Measurements from ENCODE around the gene TMEM151B.
A peak's percentile ranks its signal among the peaks of the same experiment; 100 is the strongest.
"Not testable (repeated sequence)": the region's sequence is repeated elsewhere in the genome, so short reads cannot be mapped to it uniquely, and the experiment has no call there.

The TMEM151B gene

GRCh38 chr6:44312901-44313788, 42.9 kb downstream of the TMEM151B start, which contains the start of gene AARS2:
AARS2 (minus strand) TSS chr6:44313347; CDS start chr6:44313323, 24 bp downstream.
- DNase-seq (ENCODE audit: insufficient read length, low spot score) = peak; percentile 95
- peak; percentile 97 for TF ChIP-seq POLR2A (IDR thresholded peaks at IDR 0.05; ENCODE audit: low read depth, low read length)
- peak; percentile 30 for FAIRE-seq

DNA sequence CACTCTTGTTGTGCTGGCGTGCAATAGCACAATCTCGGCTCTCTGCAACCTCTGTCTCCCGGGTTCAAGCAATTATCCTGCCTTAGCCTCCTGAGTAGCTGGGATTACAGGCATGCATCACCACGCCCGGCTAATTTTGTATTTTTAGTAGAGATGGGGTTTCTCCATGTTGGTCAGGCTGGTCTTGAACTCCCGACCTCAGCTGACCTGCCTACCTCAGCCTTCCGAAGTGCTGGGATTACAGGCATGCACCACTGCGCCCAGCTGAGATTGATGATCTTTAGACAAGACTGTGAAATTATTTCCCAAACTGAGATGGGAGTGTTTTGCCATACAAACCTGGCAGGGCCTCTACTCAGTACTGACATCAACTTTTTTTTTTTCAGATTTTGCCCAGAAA, 44.4 kb downstream of the TMEM151B start:
- not testable (repeated sequence) for FAIRE-seq; DNase-seq (ENCODE audit: insufficient read length, low spot score)

DNA sequence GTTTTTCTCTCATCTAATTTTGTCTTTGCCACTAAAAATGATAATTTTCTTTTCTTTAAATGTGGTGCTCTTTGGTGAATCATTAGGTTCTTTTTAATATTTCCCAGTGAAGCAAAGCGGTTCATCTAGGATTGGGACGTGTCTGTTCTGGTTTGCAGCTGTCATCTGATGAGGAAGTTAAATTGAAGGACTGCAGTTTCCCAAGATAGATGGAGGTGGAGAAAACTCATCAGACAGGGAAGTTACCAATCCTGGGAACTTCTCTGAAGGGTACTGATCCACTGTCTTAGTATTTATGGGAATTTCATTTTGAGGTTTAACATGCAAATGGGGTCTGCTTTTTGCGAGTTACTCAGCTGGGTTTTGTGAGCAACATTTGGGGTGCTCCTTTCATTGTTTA, 45.3 kb downstream of the TMEM151B start:
- TF ChIP-seq POLR2A (IDR thresholded peaks at IDR 0.05; ENCODE audit: low read depth, low read length) = no peak
- FAIRE-seq (no peak), DNase-seq (ENCODE audit: insufficient read length, low spot score) (no peak)

DNA sequence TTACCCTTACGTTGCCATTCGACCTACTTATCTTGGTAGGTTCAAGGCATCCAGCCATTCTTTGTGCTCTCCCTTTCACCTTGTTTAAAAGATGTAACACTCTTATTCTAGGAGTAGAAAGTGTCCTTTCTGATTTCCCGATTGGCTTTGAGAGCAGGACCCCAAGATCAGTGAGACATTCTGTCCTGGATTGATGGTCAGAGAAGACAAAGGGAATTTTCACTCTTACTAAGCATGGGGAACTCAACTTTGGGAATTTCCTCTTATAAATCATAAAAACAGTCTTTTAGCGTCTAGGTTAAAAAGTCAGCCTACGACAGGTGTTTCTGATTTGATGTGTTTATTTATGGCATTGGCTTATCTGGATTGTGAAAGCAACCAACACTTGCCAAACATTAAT, 45.7 kb downstream of the TMEM151B start:
- FAIRE-seq (no peak), DNase-seq (ENCODE audit: insufficient read length, low spot score) (no peak)
- no peak for TF ChIP-seq POLR2A (IDR thresholded peaks at IDR 0.05; ENCODE audit: low read depth, low read length)

- TF ChIP-seq POLR2A (IDR thresholded peaks at IDR 0.05; ENCODE audit: low read depth, low read length) = no peak
- FAIRE-seq = no peak
- DNase-seq (ENCODE audit: insufficient read length, low spot score) = no peak
These were observed 46.2 kb downstream of the TMEM151B start for GRCh38 chr6:44316481-44316880.

DNA sequence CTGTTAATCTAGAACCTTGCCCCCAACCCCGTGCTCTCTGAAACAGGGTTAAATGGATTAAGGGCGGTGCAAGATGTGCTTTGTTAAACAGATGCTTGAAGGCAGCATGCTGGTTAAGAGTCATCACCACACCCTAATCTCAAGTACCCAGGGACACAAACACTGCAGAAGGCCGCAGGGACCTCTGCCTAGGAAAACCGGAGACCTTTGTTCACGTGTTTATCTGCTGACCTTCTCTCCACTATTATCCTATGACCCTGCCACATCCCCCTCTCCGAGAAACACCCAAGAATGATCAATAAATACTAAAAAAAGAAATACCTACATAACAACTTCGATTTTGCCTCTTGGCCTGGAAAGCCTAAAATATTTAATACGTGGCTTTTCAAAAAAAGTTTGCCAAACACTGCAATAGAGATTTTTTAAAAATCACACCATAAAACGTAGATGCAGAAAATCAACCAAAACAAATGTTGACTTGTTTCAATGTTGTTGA, 46.9 kb downstream of the TMEM151B start:
- not testable (repeated sequence) for FAIRE-seq; DNase-seq (ENCODE audit: insufficient read length, low spot score)

- DNase-seq (ENCODE audit: insufficient read length, low spot score) (no peak), FAIRE-seq (no peak)
- TF ChIP-seq POLR2A (IDR thresholded peaks at IDR 0.05; ENCODE audit: low read depth, low read length) = no peak
These were observed 51.0 kb downstream of the TMEM151B start for GRCh38 chr6:44321210-44321609.

GRCh38 chr6:44327096-44327495, 56.8 kb downstream of the TMEM151B start:
- no peak for TF ChIP-seq POLR2A (IDR thresholded peaks at IDR 0.05; ENCODE audit: low read depth, low read length)
- DNase-seq (ENCODE audit: insufficient read length, low spot score) (no peak), FAIRE-seq (no peak)

GRCh38 chr6:44327760-44328159, 57.5 kb downstream of the TMEM151B start:
- FAIRE-seq = no peak
- no peak for TF ChIP-seq POLR2A (IDR thresholded peaks at IDR 0.05; ENCODE audit: low read depth, low read length)
- no peak for DNase-seq (ENCODE audit: insufficient read length, low spot score)

DNA sequence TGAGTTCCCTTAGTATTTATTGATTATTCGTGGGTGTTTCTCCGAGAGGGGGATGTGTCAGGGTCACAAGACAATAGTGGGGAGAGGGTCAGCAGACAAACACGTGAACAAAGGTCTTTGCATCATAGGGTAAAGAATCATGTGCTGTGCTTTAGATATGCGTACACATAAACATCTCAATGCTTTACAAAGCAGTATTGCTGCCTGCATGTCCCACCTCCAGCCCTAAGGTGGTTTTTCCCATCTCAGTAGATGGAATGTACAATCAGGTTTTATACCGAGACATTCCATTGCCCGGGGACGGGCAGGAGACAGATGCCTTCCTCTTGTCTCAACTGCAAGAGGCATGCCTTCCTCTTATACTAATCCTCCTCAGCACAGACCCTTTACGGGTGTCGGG, 58.0 kb downstream of the TMEM151B start:
- FAIRE-seq = not testable (repeated sequence)

GRCh38 chr6:44329858-44330257, 59.6 kb downstream of the TMEM151B start:
- no peak for TF ChIP-seq POLR2A (IDR thresholded peaks at IDR 0.05; ENCODE audit: low read depth, low read length)
- FAIRE-seq (no peak), DNase-seq (ENCODE audit: insufficient read length, low spot score) (no peak)

More for the DNA sequence above, 58.0 kb downstream of the TMEM151B start:
- not testable (repeated sequence) for DNase-seq (ENCODE audit: insufficient read length, low spot score)

DNA sequence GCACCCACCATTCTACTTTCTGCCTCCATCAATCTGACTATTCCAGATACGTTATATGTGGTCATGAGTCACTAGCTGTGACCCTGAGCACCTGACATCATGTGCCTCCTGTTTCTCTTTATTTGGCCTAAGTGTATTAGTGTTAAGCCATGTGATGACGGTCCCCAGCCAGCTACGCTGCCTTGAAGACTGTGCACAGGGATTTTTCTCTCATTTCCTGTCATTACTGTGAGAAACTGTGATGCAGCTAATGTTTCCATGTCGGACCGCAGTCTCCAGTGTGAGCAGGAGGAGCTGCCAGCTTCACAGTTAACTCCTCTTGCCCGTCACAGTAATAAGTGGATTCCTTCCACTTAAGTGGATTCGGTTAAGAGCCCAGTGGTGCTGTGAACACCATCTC, 62.3 kb downstream of the TMEM151B start:
- no peak for DNase-seq (ENCODE audit: insufficient read length, low spot score)
- no peak for FAIRE-seq
- no peak for TF ChIP-seq POLR2A (IDR thresholded peaks at IDR 0.05; ENCODE audit: low read depth, low read length)

DNA sequence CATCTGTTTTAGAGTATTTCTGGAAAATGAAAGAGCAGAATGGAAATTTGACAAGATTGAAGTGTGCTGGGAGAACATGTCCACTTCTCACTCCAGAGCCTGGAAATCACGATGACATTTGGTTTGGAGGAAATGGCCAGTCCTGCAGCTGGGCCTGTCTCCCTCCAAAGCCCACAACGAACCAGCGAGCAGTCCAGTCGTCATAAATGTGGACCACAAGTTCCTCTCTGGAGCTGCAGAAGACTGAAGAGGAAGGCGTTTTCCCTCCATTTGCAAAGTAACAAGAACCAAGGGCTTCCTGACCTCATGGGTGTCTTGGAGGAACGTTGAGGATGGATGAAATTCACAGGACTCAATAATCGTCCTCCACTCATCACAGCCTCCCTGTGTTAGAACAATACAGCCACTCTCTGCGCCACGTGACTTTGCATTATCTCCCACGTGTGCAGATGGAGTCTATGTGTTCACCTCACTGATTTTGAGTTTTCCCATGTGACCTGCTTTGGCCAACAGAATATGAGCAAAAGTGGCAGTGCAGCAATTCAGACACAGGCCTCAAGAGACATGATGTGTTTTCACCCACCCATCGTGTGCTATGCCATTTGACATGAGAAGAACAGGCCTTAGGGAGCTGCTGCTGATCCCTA, 63.1 kb downstream of the TMEM151B start:
- FAIRE-seq (no peak), DNase-seq (ENCODE audit: insufficient read length, low spot score) (no peak)
- TF ChIP-seq POLR2A (IDR thresholded peaks at IDR 0.05; ENCODE audit: low read depth, low read length) = no peak

DNA sequence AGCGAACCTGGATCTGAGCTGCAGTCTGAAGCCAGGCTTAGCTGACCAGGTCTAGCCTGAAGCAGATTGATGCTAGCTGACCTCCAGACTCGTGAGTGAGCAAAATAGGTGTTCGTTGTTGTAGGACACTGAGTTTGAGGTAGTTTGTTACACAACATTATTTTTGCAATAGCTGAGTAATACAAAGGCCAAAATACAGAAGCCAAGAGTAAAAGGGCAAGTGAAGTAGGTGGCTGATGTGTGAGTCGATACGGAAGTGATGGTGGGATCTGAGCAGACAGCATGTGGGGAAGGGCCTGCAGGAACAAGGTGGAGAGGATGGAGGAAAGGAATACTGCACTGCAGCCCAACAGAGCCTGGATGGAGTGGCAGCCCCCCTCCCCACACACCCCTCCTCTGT, 63.7 kb downstream of the TMEM151B start:
- DNase-seq (ENCODE audit: insufficient read length, low spot score) (no peak), FAIRE-seq (no peak)
- no peak for TF ChIP-seq POLR2A (IDR thresholded peaks at IDR 0.05; ENCODE audit: low read depth, low read length)

DNA sequence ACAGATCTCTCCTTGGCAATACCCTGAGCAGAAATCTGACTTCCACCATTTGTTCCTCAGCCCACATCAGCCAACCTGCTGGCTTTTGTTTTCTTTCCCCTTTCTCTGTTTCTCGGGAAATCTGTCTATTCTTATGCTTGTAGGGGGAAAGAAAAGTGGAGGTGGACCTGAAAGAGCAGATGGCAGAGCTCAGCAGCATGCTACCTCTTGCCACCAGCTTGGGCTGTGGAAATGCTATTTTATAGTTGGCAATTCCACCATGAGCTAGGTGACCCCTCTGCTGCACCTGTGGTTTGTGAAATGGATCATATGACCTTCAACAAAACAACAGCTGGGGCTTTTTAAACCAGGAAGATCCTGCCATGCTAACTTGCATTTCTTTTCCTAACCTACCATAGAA, 65.4 kb downstream of the TMEM151B start:
- DNase-seq (ENCODE audit: insufficient read length, low spot score) (no peak), FAIRE-seq (no peak)
- TF ChIP-seq POLR2A (IDR thresholded peaks at IDR 0.05; ENCODE audit: low read depth, low read length) = no peak
